SK-N-SH treated with all-trans-retinoic acid at 6 μM for 48 hours (cell line): ENCODE data around the gene SHANK1.

Experiments used
- BACH2 ChIP-seq: fragments of 250-450 bp; sonication (Bioruptor Pico); IDR thresholded peaks from 2 replicates; pipeline ENCODE4 v1.9.0; 2021; ENCODE audit warnings: mild to moderate bottlenecking, borderline replicate concordance
- POU6F1 ChIP-seq: fragments of 250-450 bp; sonication (Bioruptor Pico); IDR thresholded peaks from 2 replicates; pipeline ENCODE4 v1.8.0; 2021; ENCODE audit warnings: low read depth, mild to moderate bottlenecking, moderate library complexity, borderline replicate concordance
- TCF4 ChIP-seq: fragments of 250-450 bp; sonication (Bioruptor Pico); IDR thresholded peaks from 2 replicates; pipeline ENCODE4 v1.8.0; 2021; ENCODE audit warnings: mild to moderate bottlenecking, moderate library complexity, borderline replicate concordance
- TOX ChIP-seq: fragments of 250-450 bp; sonication (Bioruptor Pico); IDR thresholded peaks from 2 replicates; pipeline ENCODE4 v1.8.0; 2021; ENCODE audit warnings: mild to moderate bottlenecking, moderate library complexity, borderline replicate concordance
- ZFP30 ChIP-seq: fragments of 450-650 bp; formaldehyde crosslinking; IDR thresholded peaks from 2 replicates; pipeline ENCODE4 v1.5.0; 2022; ENCODE audit warnings: mild to moderate bottlenecking, moderate library complexity
- ZNF565 ChIP-seq: fragments of 450-650 bp; formaldehyde crosslinking; conservative IDR thresholded peaks from 2 replicates; pipeline ENCODE4 v1.5.0; 2020; ENCODE audit warnings: low read depth, mild to moderate bottlenecking, moderate library complexity
- ZNF8 ChIP-seq: fragments of 450-650 bp; formaldehyde crosslinking; IDR thresholded peaks from 2 replicates; pipeline ENCODE4 v1.5.0; 2020; ENCODE audit warnings: mild to moderate bottlenecking, moderate library complexity

DNA sequence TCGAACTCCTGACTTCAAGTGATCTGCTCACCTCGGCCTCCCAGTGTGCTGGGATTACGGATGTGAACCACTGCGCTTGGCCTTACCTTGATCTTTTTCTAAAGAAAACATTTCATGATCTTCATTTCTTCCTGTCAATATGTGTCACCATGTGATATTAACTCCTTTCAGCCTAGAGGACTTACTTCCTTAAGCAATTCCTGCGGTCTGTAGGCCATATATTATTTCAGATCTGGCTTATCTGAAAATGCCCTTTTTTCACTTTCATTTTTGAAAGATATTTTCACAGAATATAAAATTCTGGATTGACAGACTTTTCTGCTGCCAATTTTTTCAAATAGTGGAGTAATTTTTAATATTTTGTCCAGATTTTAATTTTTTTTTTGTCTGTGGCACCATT is 48.7 kb upstream of the SHANK1 start:
- TF ChIP-seq ZNF565 (no peak), ZNF8 (no peak), POU6F1 (no peak), BACH2 (CRISPR knock-in tag) (no peak), TCF4 (CRISPR knock-in tag) (no peak), TOX (no peak), ZFP30 (CRISPR knock-in tag) (no peak)
